GM12872 (cell line): ENCODE measurements around the gene INSC.

Source experiments
- CTCF ChIP-seq: IDR thresholded peaks from 3 replicates; pipeline ENCODE4 v1.5.1; 2011; ENCODE audit warnings: low read depth, mild to moderate bottlenecking, low read length, moderate library complexity; ENCODE audit not compliant: insufficient read depth

INSC gene

GRCh38 chr11:15104166-15104565 is 10.6 kb upstream of the INSC start:
- no peak for TF ChIP-seq CTCF

- TF ChIP-seq CTCF = no peak
These were observed 8.3 kb upstream of the INSC start for GRCh38 chr11:15106201-15106965.

- no peak for TF ChIP-seq CTCF
These were observed 6.8 kb upstream of the INSC start for GRCh38 chr11:15107730-15108515.

- TF ChIP-seq CTCF = no peak
These were observed 6.1 kb upstream of the INSC start for GRCh38 chr11:15108592-15109130.

GRCh38 chr11:15109602-15110001 is 5.1 kb upstream of the INSC start:
- no peak for TF ChIP-seq CTCF

GRCh38 chr11:15111215-15111614 is 3.5 kb upstream of the INSC start:
- TF ChIP-seq CTCF = no peak

- TF ChIP-seq CTCF = no peak
These were observed 2.6 kb upstream of the INSC start for GRCh38 chr11:15112131-15112541.
